Loucy (cell line): Measurements from ENCODE around the gene TACC2.

Experiments used
- H2AFZ ChIP-seq: fragments of 200-600 bp; sonication (generic); 2 replicates; pipeline ENCODE4 v1.6.0; 2016; ENCODE audit warnings: antibody characterized with exemption, mild to moderate bottlenecking, low read length, moderate library complexity
- H3F3A ChIP-seq: fragments of 200-600 bp; 2 replicates; pipeline ENCODE4 v1.6.0; 2016; ENCODE audit warnings: antibody characterized with exemption, low read depth, mild to moderate bottlenecking
- H3K27me3 ChIP-seq: fragments of 200-600 bp; sonication (generic); 2 replicates; pipeline ENCODE4 v1.6.1; 2014; ENCODE audit warnings: low read length, mild to moderate bottlenecking; ENCODE audit not compliant: insufficient read depth, poor library complexity, severe bottlenecking
- H3K36me3 ChIP-seq: fragments of 200-600 bp; sonication (generic); 2 replicates; pipeline ENCODE4 v1.6.1; 2016; ENCODE audit warnings: low read length; ENCODE audit not compliant: insufficient read depth
- H3K4me1 ChIP-seq: fragments of 200-600 bp; sonication (generic); 2 replicates; pipeline ENCODE4 v1.5.1; 2014; ENCODE audit warnings: low read length, mild to moderate bottlenecking; ENCODE audit not compliant: insufficient read depth, poor library complexity, severe bottlenecking
- H3K4me2 ChIP-seq: fragments of 200-600 bp; sonication (generic); 2 replicates; pipeline ENCODE4 v1.6.0; 2014; ENCODE audit warnings: antibody characterized with exemption, low read length, low read depth, mild to moderate bottlenecking; ENCODE audit not compliant: poor library complexity, severe bottlenecking
- H3K4me3 ChIP-seq: fragments of 200-600 bp; sonication (generic); 2 replicates; pipeline ENCODE4 v1.5.1; 2014; ENCODE audit warnings: low read length, mild to moderate bottlenecking, mixed read lengths; ENCODE audit not compliant: poor library complexity, severe bottlenecking
- H3K79me2 ChIP-seq: fragments of 200-600 bp; sonication (generic); 2 replicates; pipeline ENCODE4 v1.6.1; 2014; ENCODE audit warnings: low read length; ENCODE audit not compliant: insufficient read depth
- H3K9ac ChIP-seq: fragments of 200-600 bp; sonication (generic); 2 replicates; pipeline ENCODE4 v1.6.0; 2014; ENCODE audit warnings: mild to moderate bottlenecking, low read depth, low read length, moderate library complexity; ENCODE audit not compliant: poor library complexity, severe bottlenecking
- H3K9me2 ChIP-seq: fragments of 200-600 bp; sonication (generic); replicated peaks from 2 replicates; pipeline ENCODE4 v1.6.1; 2016; ENCODE audit warnings: low read depth, low read length, mixed read lengths
- H3K9me3 ChIP-seq: fragments of 200-600 bp; sonication (generic); 2 replicates; pipeline ENCODE4 v1.6.1; 2014; ENCODE audit warnings: mild to moderate bottlenecking, antibody characterized with exemption, low read length, low read depth; ENCODE audit not compliant: insufficient read depth
- H4K20me1 ChIP-seq: fragments of 200-600 bp; sonication (generic); 2 replicates; pipeline ENCODE4 v1.6.0; 2014; ENCODE audit warnings: antibody characterized with exemption, low read length, mild to moderate bottlenecking; ENCODE audit not compliant: insufficient read depth, poor library complexity, severe bottlenecking
- CTCF ChIP-seq: fragments of 200-600 bp; sonication (generic); conservative IDR thresholded peaks from 2 replicates; pipeline ENCODE4 v1.5.1; 2014; ENCODE audit warnings: mild to moderate bottlenecking, antibody characterized with exemption, low read length
- EZH2phosphoT487 ChIP-seq: fragments of 200-600 bp; IDR thresholded peaks from 2 replicates; pipeline ENCODE4 v1.6.1; 2018; ENCODE audit warnings: antibody characterized with exemption, mild to moderate bottlenecking, moderate library complexity, borderline replicate concordance

TACC2 gene

DNA sequence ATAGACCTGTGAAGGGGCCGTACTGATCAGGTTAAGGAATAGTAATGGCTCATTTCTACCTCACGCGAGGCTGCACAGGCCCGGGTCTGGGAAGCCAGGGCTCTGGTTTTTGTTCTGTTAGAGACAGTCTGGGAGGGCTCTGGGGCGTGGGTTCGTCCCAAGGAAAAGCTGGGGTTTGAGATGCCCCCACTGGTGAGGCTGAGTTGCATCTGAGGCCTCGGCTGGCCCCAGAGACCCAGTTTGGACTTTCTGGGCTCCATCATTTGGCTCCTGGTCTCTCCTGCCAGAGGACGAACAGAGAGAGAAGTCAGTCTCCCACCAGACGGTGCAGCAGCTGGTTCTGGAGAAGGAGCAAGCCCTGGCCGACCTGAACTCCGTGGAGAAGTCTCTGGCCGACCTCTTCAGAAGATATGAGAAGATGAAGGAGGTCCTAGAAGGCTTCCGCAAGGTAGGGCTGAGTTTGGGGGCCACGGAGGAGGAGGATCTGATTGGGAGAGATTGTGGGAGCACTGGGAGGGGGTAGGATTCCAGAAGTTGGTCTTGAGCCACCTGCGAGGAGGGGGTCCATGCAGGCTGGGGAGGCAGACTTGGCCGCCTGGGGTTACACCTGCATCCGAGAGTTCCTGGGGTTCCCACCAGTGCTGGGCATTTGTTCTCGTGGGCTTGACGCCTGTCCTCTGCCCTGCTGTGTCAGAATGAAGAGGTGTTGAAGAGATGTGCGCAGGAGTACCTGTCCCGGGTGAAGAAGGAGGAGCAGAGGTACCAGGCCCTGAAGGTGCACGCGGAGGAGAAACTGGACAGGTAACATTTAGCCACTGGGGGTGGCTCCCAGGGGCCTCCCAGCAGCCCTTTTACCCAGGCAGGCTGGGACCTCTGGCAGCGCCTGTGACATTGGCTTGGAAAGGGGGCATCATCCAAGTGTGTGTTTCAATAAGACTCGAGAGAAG lies 259.7 kb downstream of the TACC2 start:
- no peaks in the 10 kb centered on the region for H3K27me3 ChIP-seq
- H3K4me3 ChIP-seq = no peak overlapping the region
- TF ChIP-seq EZH2phosphoT487 = no peak
- no peak for TF ChIP-seq CTCF
- no peaks in the 10 kb centered on the region; the same call in 1 of the 2 replicates for H3K9me3 ChIP-seq
- H3K36me3 ChIP-seq = no peaks in the 10 kb centered on the region
- H3K9me2 ChIP-seq = no peaks in the 10 kb centered on the region
- no peak overlapping the region for H3K9ac ChIP-seq
- H4K20me1 ChIP-seq = no peaks in the 10 kb centered on the region
- H3K79me2 ChIP-seq = no peaks in the 10 kb centered on the region
- no peaks in the 10 kb centered on the region for H3F3A ChIP-seq
- no peak overlapping the region for H3K4me2 ChIP-seq
- H2AFZ ChIP-seq = no peak overlapping the region
- H3K4me1 ChIP-seq = no peaks in the 10 kb centered on the region

- H3K4me1 ChIP-seq = no peaks in the 10 kb centered on the region
- no peak overlapping the region for H2AFZ ChIP-seq
- no peaks in the 10 kb centered on the region for H3F3A ChIP-seq
- H3K79me2 ChIP-seq = no peaks in the 10 kb centered on the region
- H3K36me3 ChIP-seq = no peaks in the 10 kb centered on the region
- H3K4me2 ChIP-seq = no peak overlapping the region
- no peak for TF ChIP-seq EZH2phosphoT487
- TF ChIP-seq CTCF = no peak
- no peak overlapping the region for H3K9ac ChIP-seq
- H3K27me3 ChIP-seq = no peaks in the 10 kb centered on the region
- H4K20me1 ChIP-seq = no peaks in the 10 kb centered on the region
- no peak overlapping the region for H3K4me3 ChIP-seq
- H3K9me2 ChIP-seq = no peaks in the 10 kb centered on the region
- no peaks in the 10 kb centered on the region; the same call in 1 of the 2 replicates for H3K9me3 ChIP-seq
These were observed 260.4 kb downstream of the TACC2 start for GRCh38 chr10:122249303-122249850.

DNA sequence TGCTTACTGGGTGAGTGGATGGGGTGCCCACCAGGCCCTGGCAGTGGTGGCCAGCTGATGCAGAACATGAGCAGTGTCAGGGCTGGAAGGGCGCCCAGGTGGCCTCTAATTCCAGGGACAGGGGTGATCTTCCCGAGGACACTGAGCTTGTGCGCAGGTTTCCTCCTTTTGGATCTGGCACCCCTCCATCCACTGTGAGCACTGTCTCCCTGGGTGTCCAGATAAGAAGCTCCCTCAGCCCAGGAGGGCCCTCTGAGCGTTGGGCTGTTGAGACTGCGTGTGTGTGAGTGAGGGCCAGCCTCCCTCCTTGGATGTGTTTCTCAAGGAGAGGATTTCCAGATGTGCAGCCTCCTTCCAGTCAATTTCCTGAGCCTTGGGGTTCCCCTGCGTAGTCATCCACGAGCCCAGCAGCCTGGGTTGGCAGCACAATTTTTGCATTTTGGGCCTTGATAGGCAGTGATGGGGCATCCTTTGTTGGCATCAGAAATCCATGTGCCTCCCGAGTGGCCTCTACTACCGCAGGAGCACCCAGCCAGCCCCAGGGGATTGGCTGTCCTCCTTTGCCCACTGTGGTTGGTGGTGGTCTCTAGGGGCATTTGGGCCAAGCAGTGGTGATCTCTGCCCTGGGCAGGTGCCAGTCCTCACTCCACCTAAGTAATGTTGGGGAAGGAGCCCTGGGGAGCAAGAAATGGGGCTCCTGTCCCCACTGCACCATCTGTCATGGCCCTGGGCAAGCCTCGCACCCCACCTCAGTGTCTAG lies 261.2 kb downstream of the TACC2 start:
- no peaks in the 10 kb centered on the region for H4K20me1 ChIP-seq
- no peaks in the 10 kb centered on the region; the same call in 1 of the 2 replicates for H3K9me3 ChIP-seq
- no peaks in the 10 kb centered on the region for H3F3A ChIP-seq
- H3K4me2 ChIP-seq = no peak overlapping the region
- no peak overlapping the region for H3K9ac ChIP-seq
- H3K4me1 ChIP-seq = no peaks in the 10 kb centered on the region
- no peaks in the 10 kb centered on the region for H3K9me2 ChIP-seq
- TF ChIP-seq CTCF (no peak), EZH2phosphoT487 (no peak)
- H3K79me2 ChIP-seq = no peaks in the 10 kb centered on the region
- H3K27me3 ChIP-seq = no peaks in the 10 kb centered on the region
- no peaks in the 10 kb centered on the region for H3K36me3 ChIP-seq
- H2AFZ ChIP-seq = no peak overlapping the region
- H3K4me3 ChIP-seq = no peak overlapping the region
